ENCODE data around the gene IQSEC1.

GRCh38 chr3:12911881-12912415 lies 161.3 kb downstream of the IQSEC1 start:
- TF ChIP-seq CTCF (IDR thresholded peaks at IDR 0.05) (no peak), POLR2A (IDR thresholded peaks at IDR 0.05) (no peak)

Data from Peyer's patch (tissue), 4 donors.